Measurements from ENCODE around the gene IFFO2. TPM values are rescaled to one million over a fixed set of nuclear protein-coding genes. Genes with fewer than 3 reads are reported as not detected.
A peak's percentile ranks its signal among the peaks of the same experiment; 100 is the strongest.

IFFO2 gene
- total RNA-seq, 1 donor from 2014 or later = 24.4 TPM

- no peak for DNase-seq (ENCODE audit: low spot score, unreplicated experiment)
- H3K27ac Mint-ChIP-seq = peak overlapping the region; percentile 89
- no peak for TF ChIP-seq CTCF (IDR thresholded peaks at IDR 0.05; ENCODE audit: unreplicated experiment)
- no peaks in the 10 kb centered on the region for H3K9me3 Mint-ChIP-seq (ENCODE audit: low read depth)
- H3K27me3 Mint-ChIP-seq = peaks cover 12% of the 10 kb centered on the region
- H3K4me1 Mint-ChIP-seq (ENCODE audit: low read depth) = peaks cover 44% of the 10 kb centered on the region
- no peak overlapping the region for H3K4me3 Mint-ChIP-seq (ENCODE audit: low read depth)
- H3K36me3 Mint-ChIP-seq (ENCODE audit: insufficient read depth) = peaks cover 3% of the 10 kb centered on the region
Observed at GRCh38 chr1:18950401-18951026, 6.0 kb downstream of the IFFO2 start.

GRCh38 chr1:18949686-18950400, 6.6 kb downstream of the IFFO2 start:
- TF ChIP-seq CTCF (IDR thresholded peaks at IDR 0.05; ENCODE audit: unreplicated experiment) = peak; percentile 19
- no peak for DNase-seq (ENCODE audit: low spot score, unreplicated experiment)
- H3K4me3 Mint-ChIP-seq (ENCODE audit: low read depth) = peak overlapping the region; percentile 7
- peaks cover 44% of the 10 kb centered on the region for H3K4me1 Mint-ChIP-seq (ENCODE audit: low read depth)
- peaks cover 3% of the 10 kb centered on the region for H3K36me3 Mint-ChIP-seq (ENCODE audit: insufficient read depth)
- H3K27ac Mint-ChIP-seq = peak overlapping the region; percentile 89
- no peaks in the 10 kb centered on the region for H3K9me3 Mint-ChIP-seq (ENCODE audit: low read depth)
- peaks cover 8% of the 10 kb centered on the region for H3K27me3 Mint-ChIP-seq

GRCh38 chr1:18948913-18949685, 7.4 kb downstream of the IFFO2 start:
- H3K27me3 Mint-ChIP-seq = peaks cover under 1% of the 10 kb centered on the region
- H3K4me3 Mint-ChIP-seq (ENCODE audit: low read depth) = no peak overlapping the region
- H3K9me3 Mint-ChIP-seq (ENCODE audit: low read depth) = no peaks in the 10 kb centered on the region
- TF ChIP-seq CTCF (IDR thresholded peaks at IDR 0.05; ENCODE audit: unreplicated experiment) = no peak
- peaks cover 3% of the 10 kb centered on the region for H3K36me3 Mint-ChIP-seq (ENCODE audit: insufficient read depth)
- peaks cover 36% of the 10 kb centered on the region for H3K4me1 Mint-ChIP-seq (ENCODE audit: low read depth)
- H3K27ac Mint-ChIP-seq = peak overlapping the region; percentile 6
- DNase-seq (ENCODE audit: low spot score, unreplicated experiment) = no peak

GRCh38 chr1:18948048-18948912, 8.2 kb downstream of the IFFO2 start:
- Mint-ChIP-seq H3K27me3 (no peaks in the 10 kb centered on the region), H3K4me3 (ENCODE audit: low read depth) (no peak overlapping the region), H3K27ac (no peak overlapping the region), H3K36me3 (ENCODE audit: insufficient read depth) (peaks cover 1% of the 10 kb centered on the region), H3K9me3 (ENCODE audit: low read depth) (no peaks in the 10 kb centered on the region), H3K4me1 (ENCODE audit: low read depth) (peaks cover 30% of the 10 kb centered on the region)
- TF ChIP-seq CTCF (IDR thresholded peaks at IDR 0.05; ENCODE audit: unreplicated experiment) = no peak
- DNase-seq (ENCODE audit: low spot score, unreplicated experiment) = no peak
